Activated naive CD4-positive, alpha-beta T cell treated with anti-CD3 and anti-CD28 coated beads, Interleukin-2, amount 10 ng/mL, durations not matched to agents 7 days and 5 days (primary cell): ENCODE data around the gene SLC13A3.

Experiments
- CTCF ChIA-PET: fragments of 350-600 bp; sonication (Branson Sonifier 250); formaldehyde crosslinking; loops from one replicate; lab custom pipeline; 2021; ENCODE audit warnings: antibody characterized with exemption; lab: Charles Lee
- DNase-seq: peaks from one replicate; pipeline ENCODE4 v3.0.0-alpha.2; 2020
- H3K27ac Mint-ChIP-seq: one replicate; pipeline ENCODE4 v1.8.0; 2021; ENCODE audit warnings: mild to moderate bottlenecking, moderate library complexity, mixed read lengths
- H3K27me3 Mint-ChIP-seq: one replicate; pipeline ENCODE4 v1.8.0; 2021; ENCODE audit warnings: mild to moderate bottlenecking, mixed read lengths
- H3K36me3 Mint-ChIP-seq: one replicate; pipeline ENCODE4 v1.8.0; 2021; ENCODE audit warnings: mixed read lengths
- H3K4me1 Mint-ChIP-seq: one replicate; pipeline ENCODE4 v1.8.0; 2021; ENCODE audit warnings: mixed read lengths
- H3K4me3 Mint-ChIP-seq: one replicate; pipeline ENCODE4 v1.8.0; 2021; ENCODE audit warnings: mild to moderate bottlenecking, moderate library complexity, mixed read lengths
- H3K9me3 Mint-ChIP-seq: one replicate; pipeline ENCODE4 v1.8.0; 2021; ENCODE audit warnings: mixed read lengths

Gene SLC13A3

GRCh38 chr20:46652699-46653098 is 1.4 kb upstream of the SLC13A3 start:
- H3K27ac Mint-ChIP-seq, result no peak overlapping the region
- DNase-seq, result no peak
- CTCF ChIA-PET, result interaction anchor here (0.8 to 1.4 kb wide), 2 partner anchors 109 to 168 kb away, joined by 3 to 4 read pairs; no protein-coding TSS in a partner anchor
- H3K36me3 Mint-ChIP-seq, result no peaks in the 10 kb centered on the region
- H3K9me3 Mint-ChIP-seq, result no peaks in the 10 kb centered on the region
- no peak overlapping the region for H3K4me3 Mint-ChIP-seq
- peaks cover 44% of the 10 kb centered on the region for H3K27me3 Mint-ChIP-seq
- peaks cover 2% of the 10 kb centered on the region for H3K4me1 Mint-ChIP-seq

GRCh38 chr20:46650575-46651090 is 626 bp downstream of the SLC13A3 start:
- no peak overlapping the region for H3K4me3 Mint-ChIP-seq
- no peaks in the 10 kb centered on the region for H3K36me3 Mint-ChIP-seq
- no peak for DNase-seq
- H3K4me1 Mint-ChIP-seq, result peaks cover 2% of the 10 kb centered on the region
- H3K27me3 Mint-ChIP-seq, result peaks cover 53% of the 10 kb centered on the region
- no peak overlapping the region for H3K27ac Mint-ChIP-seq
- no peaks in the 10 kb centered on the region for H3K9me3 Mint-ChIP-seq
- CTCF ChIA-PET, result interaction anchor here (1.8 kb wide), 1 partner anchor 106 kb away, joined by 4 read pairs; no protein-coding TSS in a partner anchor

GRCh38 chr20:46649965-46650542 is 1.2 kb downstream of the SLC13A3 start:
- CTCF ChIA-PET, result interaction anchor here (1.0 to 1.8 kb wide), 2 partner anchors 8 to 105 kb away, joined by 4 read pairs; no protein-coding TSS in a partner anchor
- no peak overlapping the region for H3K4me3 Mint-ChIP-seq
- DNase-seq, result no peak
- peaks cover 2% of the 10 kb centered on the region for H3K4me1 Mint-ChIP-seq
- no peaks in the 10 kb centered on the region for H3K9me3 Mint-ChIP-seq
- no peaks in the 10 kb centered on the region for H3K36me3 Mint-ChIP-seq
- peaks cover 53% of the 10 kb centered on the region for H3K27me3 Mint-ChIP-seq
- H3K27ac Mint-ChIP-seq, result no peak overlapping the region

DNA sequence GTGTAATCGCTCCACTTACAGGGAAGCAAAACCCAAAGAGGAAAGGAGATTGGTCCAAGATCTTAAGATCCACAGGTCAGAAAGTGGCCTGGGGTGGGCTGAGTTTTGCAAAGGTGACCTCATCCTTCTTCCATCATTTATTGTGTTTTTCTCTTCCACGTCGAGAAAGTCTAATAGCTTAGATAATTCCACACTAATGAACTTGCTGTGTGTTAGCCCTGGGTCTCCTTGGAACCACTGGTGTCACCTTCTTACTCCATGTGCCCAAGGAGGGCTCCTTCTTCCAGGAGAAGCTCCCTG is 1.7 kb downstream of the SLC13A3 start:
- no peak for DNase-seq
- H3K4me1 Mint-ChIP-seq, result peaks cover 2% of the 10 kb centered on the region
- no peaks in the 10 kb centered on the region for H3K9me3 Mint-ChIP-seq
- H3K27me3 Mint-ChIP-seq, result peaks cover 58% of the 10 kb centered on the region
- no peak overlapping the region for H3K4me3 Mint-ChIP-seq
- H3K27ac Mint-ChIP-seq, result no peak overlapping the region
- CTCF ChIA-PET, result interaction anchor here (1.0 to 1.8 kb wide), 2 partner anchors 9 to 105 kb away, joined by 4 read pairs; no protein-coding TSS in a partner anchor
- no peaks in the 10 kb centered on the region for H3K36me3 Mint-ChIP-seq

- CTCF ChIA-PET, result interaction anchor here (1.0 to 1.8 kb wide), 2 partner anchors 9 to 104 kb away, joined by 4 read pairs; no protein-coding TSS in a partner anchor
- DNase-seq, result no peak
- Mint-ChIP-seq H3K9me3 (no peaks in the 10 kb centered on the region), H3K27me3 (peaks cover 59% of the 10 kb centered on the region), H3K4me3 (no peak overlapping the region), H3K4me1 (peaks cover 2% of the 10 kb centered on the region), H3K36me3 (no peaks in the 10 kb centered on the region), H3K27ac (no peak overlapping the region)
These were observed 2.2 kb downstream of the SLC13A3 start for GRCh38 chr20:46648903-46649649.

DNA sequence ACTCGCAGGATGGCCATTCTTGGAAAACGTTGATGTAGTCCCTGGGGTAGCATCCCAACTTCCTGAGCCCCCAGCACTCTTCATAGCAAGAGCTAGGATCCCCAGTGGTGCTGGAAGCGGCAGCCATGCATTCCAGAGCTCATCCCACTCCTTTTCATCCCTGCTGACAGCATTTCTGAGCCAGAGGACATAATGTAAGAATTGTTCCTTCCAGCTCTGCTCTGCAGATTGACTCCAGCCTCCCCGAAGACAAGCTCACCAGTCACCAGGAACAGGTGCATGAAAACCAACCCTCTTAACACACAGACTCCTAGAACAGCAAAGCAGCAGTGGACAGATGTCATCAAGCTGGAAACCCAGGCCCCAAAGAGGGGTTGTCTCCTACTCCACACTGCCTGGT is 3.8 kb downstream of the SLC13A3 start:
- Mint-ChIP-seq H3K4me3 (no peak overlapping the region), H3K4me1 (peaks cover 2% of the 10 kb centered on the region), H3K36me3 (no peaks in the 10 kb centered on the region), H3K27ac (no peak overlapping the region), H3K27me3 (peaks cover 59% of the 10 kb centered on the region), H3K9me3 (no peaks in the 10 kb centered on the region)
- CTCF ChIA-PET, result no interaction called here
- no peak for DNase-seq

DNA sequence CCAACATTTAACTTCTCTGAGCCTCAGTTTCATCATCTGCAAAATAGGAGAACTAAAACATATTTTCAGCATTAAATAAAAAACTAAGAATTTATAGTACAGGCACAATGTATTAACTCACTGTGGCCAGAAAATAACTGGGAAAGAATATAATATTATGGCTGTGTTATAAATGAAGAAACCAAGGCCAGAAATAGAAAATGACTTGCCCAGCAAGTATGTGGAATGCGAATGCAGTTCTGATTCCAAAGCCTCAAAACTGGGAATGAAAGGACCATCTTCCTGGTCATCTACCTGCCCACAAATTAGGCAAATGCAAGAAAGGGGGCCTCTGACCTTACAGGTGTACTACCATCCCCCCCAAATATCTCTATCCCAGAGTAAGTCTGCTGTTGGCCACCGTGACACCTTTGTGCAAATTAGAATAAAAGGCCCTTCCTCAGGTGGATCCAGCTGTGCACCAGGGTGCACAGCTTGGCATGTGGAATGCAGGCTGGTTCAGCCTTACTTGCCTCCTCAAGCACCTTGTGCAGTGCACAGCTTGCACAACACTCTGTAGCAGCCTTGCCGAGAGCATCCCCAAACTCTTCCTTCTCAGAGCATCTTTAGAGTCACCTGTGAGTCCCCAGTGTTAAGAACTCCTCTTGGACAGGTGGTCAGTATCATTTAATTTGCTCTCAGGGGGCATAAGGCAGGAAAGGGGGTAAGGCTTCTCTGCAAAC is 4.4 kb downstream of the SLC13A3 start:
- Mint-ChIP-seq H3K4me1 (peaks cover 2% of the 10 kb centered on the region), H3K27me3 (peaks cover 53% of the 10 kb centered on the region), H3K9me3 (no peaks in the 10 kb centered on the region), H3K27ac (no peak overlapping the region), H3K36me3 (no peaks in the 10 kb centered on the region), H3K4me3 (no peak overlapping the region)
- CTCF ChIA-PET, result no interaction called here
- no peak for DNase-seq

GRCh38 chr20:46646122-46646521 is 5.1 kb downstream of the SLC13A3 start:
- no peak overlapping the region for H3K27ac Mint-ChIP-seq
- DNase-seq, result no peak
- no peaks in the 10 kb centered on the region for H3K9me3 Mint-ChIP-seq
- H3K27me3 Mint-ChIP-seq, result peaks cover 46% of the 10 kb centered on the region
- peaks cover 2% of the 10 kb centered on the region for H3K4me1 Mint-ChIP-seq
- no peaks in the 10 kb centered on the region for H3K36me3 Mint-ChIP-seq
- CTCF ChIA-PET, result no interaction called here
- H3K4me3 Mint-ChIP-seq, result no peak overlapping the region

DNA sequence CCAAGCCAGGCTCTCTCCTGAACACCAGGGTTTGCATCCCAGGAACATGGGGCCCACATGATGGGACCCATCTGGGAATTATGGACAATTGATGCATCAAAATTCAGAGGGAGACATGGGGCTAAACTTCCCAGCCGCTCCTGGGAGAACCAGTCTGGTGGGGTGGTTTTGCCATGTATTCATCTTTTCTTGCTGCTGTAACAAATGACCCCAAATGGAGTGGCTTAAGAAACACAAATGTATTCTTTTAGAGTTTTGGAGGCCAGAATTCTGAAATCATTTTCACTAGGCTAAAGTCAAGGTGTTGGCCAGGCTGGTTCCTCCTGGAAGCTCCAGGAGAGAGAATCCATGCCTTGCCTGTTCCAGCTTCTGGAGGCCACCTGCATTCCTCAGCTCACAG is 6.5 kb downstream of the SLC13A3 start:
- Mint-ChIP-seq H3K27ac (no peak overlapping the region), H3K36me3 (no peaks in the 10 kb centered on the region), H3K9me3 (no peaks in the 10 kb centered on the region), H3K27me3 (peaks cover 32% of the 10 kb centered on the region), H3K4me1 (no peaks in the 10 kb centered on the region), H3K4me3 (no peak overlapping the region)
- no peak for DNase-seq
- CTCF ChIA-PET, result no interaction called here

DNA sequence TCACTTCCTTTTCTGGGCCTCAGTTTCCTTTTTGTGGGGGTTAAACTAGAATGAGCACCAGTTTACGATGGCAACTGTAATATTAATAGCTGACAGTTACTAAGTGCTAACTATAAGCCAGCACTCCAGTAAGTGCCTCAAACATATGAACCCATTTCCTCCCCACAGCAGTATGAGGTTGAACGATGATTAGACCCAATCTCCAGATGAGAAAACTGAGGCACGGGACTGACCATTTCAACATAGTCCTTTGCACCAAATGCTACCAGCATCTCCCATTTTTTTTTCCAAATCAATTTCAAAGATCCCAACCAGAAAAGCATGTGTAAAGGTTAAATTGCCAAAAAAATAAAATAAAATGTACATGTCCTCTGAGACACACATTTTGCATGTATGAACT is 7.1 kb downstream of the SLC13A3 start:
- no peaks in the 10 kb centered on the region for H3K4me1 Mint-ChIP-seq
- peaks cover 26% of the 10 kb centered on the region for H3K27me3 Mint-ChIP-seq
- no peaks in the 10 kb centered on the region for H3K9me3 Mint-ChIP-seq
- H3K27ac Mint-ChIP-seq, result no peak overlapping the region
- CTCF ChIA-PET, result no interaction called here
- no peak overlapping the region for H3K4me3 Mint-ChIP-seq
- H3K36me3 Mint-ChIP-seq, result no peaks in the 10 kb centered on the region
- no peak for DNase-seq

GRCh38 chr20:46642969-46643343 is 8.3 kb downstream of the SLC13A3 start:
- CTCF ChIA-PET, result interaction anchor here (1.2 kb wide), 1 partner anchor 103 kb away, joined by 3 read pairs; no protein-coding TSS in a partner anchor
- Mint-ChIP-seq H3K4me3 (no peak overlapping the region), H3K27ac (no peak overlapping the region), H3K4me1 (no peaks in the 10 kb centered on the region), H3K27me3 (peaks cover 26% of the 10 kb centered on the region), H3K9me3 (no peaks in the 10 kb centered on the region), H3K36me3 (no peaks in the 10 kb centered on the region)
- no peak for DNase-seq

- no peak for DNase-seq
- Mint-ChIP-seq H3K27ac (no peak overlapping the region), H3K27me3 (peaks cover 21% of the 10 kb centered on the region), H3K4me3 (no peak overlapping the region), H3K9me3 (no peaks in the 10 kb centered on the region), H3K4me1 (no peaks in the 10 kb centered on the region), H3K36me3 (no peaks in the 10 kb centered on the region)
- CTCF ChIA-PET, result interaction anchor here (1.2 kb wide), 1 partner anchor 103 kb away, joined by 3 read pairs; no protein-coding TSS in a partner anchor
These were observed 8.8 kb downstream of the SLC13A3 start for GRCh38 chr20:46642265-46642968.

DNA sequence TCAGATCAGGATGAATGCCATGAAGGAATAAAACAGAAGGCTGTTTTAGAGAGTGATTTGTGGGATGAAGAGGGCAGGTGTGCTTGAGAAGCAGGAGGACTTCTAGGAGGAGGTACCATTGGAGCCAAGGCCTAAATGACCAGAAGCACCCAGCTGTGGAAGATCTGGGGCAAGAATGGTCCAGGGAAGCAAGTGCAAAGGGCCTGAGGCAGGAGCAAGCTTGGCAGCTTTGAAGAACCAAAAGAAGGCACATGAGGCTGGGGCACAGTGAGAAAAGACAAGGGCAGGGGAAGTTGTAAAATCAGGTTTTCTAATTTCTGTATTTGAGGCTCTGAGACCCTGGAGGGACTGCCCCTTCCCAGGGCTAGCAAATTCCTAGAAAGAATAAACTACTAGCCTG is 9.8 kb downstream of the SLC13A3 start:
- no peak for DNase-seq
- CTCF ChIA-PET, result no interaction called here
- H3K27me3 Mint-ChIP-seq, result peaks cover 14% of the 10 kb centered on the region
- no peak overlapping the region for H3K4me3 Mint-ChIP-seq
- H3K27ac Mint-ChIP-seq, result no peak overlapping the region
- no peaks in the 10 kb centered on the region for H3K4me1 Mint-ChIP-seq
- no peaks in the 10 kb centered on the region for H3K36me3 Mint-ChIP-seq
- no peaks in the 10 kb centered on the region for H3K9me3 Mint-ChIP-seq
